ENCODE results near the gene RARRES1. TPM values are rescaled to one million over a fixed set of nuclear protein-coding genes. Genes with fewer than 3 reads are reported as not detected.

RARRES1 gene
- total RNA-seq, 1 experiment from 2014 or later = 0.35 TPM

GRCh38 chr3:158680861-158681260 lies 51.4 kb downstream of the RARRES1 start (continued):
- TF ChIP-seq, protein P1, sequence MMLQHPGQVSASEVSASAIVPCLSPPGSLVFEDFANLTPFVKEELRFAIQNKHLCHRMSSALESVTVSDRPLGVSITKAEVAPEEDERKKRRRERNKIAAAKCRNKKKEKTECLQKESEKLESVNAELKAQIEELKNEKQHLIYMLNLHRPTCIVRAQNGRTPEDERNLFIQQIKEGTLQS (CRISPR knock-in tag; conservative IDR thresholded peaks at IDR 0.05) = no peak
- no peak for TF ChIP-seq NFE2L1 (CRISPR knock-in tag; IDR thresholded peaks at IDR 0.05)
- TF ChIP-seq ZBTB21 (CRISPR knock-in tag; IDR thresholded peaks at IDR 0.05; ENCODE audit: borderline replicate concordance) = no peak
- no peak for TF ChIP-seq ZNF416 (CRISPR knock-in tag; IDR thresholded peaks at IDR 0.05)
- no peak for TF ChIP-seq MXD4 (CRISPR knock-in tag; IDR thresholded peaks at IDR 0.05; ENCODE audit: borderline replicate concordance)
- TF ChIP-seq NFYB (CRISPR knock-in tag; conservative IDR thresholded peaks at IDR 0.05; ENCODE audit: low read depth) = no peak
- TF ChIP-seq SOX15 (CRISPR knock-in tag; IDR thresholded peaks at IDR 0.05) = no peak
- TF ChIP-seq, protein P2, sequence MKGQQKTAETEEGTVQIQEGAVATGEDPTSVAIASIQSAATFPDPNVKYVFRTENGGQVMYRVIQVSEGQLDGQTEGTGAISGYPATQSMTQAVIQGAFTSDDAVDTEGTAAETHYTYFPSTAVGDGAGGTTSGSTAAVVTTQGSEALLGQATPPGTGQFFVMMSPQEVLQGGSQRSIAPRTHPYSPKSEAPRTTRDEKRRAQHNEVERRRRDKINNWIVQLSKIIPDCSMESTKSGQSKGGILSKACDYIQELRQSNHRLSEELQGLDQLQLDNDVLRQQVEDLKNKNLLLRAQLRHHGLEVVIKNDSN (CRISPR knock-in tag; IDR thresholded peaks at IDR 0.05) = no peak
- TF ChIP-seq, protein P3, sequence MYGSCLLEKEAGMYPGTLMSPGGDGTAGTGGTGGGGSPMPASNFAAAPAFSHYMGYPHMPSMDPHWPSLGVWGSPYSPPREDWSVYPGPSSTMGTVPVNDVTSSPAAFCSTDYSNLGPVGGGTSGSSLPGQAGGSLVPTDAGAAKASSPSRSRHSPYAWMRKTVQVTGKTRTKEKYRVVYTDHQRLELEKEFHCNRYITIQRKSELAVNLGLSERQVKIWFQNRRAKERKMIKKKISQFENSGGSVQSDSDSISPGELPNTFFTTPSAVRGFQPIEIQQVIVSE (CRISPR knock-in tag; IDR thresholded peaks at IDR 0.05; ENCODE audit: borderline replicate concordance) = no peak
- TF ChIP-seq PRRX2 (CRISPR knock-in tag; IDR thresholded peaks at IDR 0.05) = no peak
- no peak for TF ChIP-seq JAZF1 (CRISPR knock-in tag; IDR thresholded peaks at IDR 0.05)
- TF ChIP-seq PREB (CRISPR knock-in tag; IDR thresholded peaks at IDR 0.05; ENCODE audit: borderline replicate concordance) = no peak

GRCh38 chr3:158679547-158680000 lies 52.7 kb downstream of the RARRES1 start:
- no peak for ATAC-seq
- no peak overlapping the region for H3K4me3 Mint-ChIP-seq
- no peaks in the 10 kb centered on the region for H3K4me1 Mint-ChIP-seq
- no peak overlapping the region for H3K27ac Mint-ChIP-seq
- H3K36me3 Mint-ChIP-seq = 0 out of 2 replicates have a peak, but pooled peaks cover 3% of the 10 kb centered on the region
- H3K9me3 Mint-ChIP-seq = no peaks in the 10 kb centered on the region
- no peaks in the 10 kb centered on the region for H3K27me3 Mint-ChIP-seq (ENCODE audit: low read depth)
- DNase-seq (ENCODE audit: low spot score) = no peak
- ChIA-PET POLR2A (no interaction called here), CTCF (interaction anchor here (1.4 kb wide), 1 partner anchor 20 kb away, joined by 3 read pairs; no protein-coding TSS in a partner anchor)
- TF ChIP-seq PRDM15 (CRISPR knock-in tag; IDR thresholded peaks at IDR 0.05) (no peak), TEAD1 (CRISPR knock-in tag; IDR thresholded peaks at IDR 0.05) (no peak), ZNF671 (CRISPR knock-in tag; IDR thresholded peaks at IDR 0.05) (no peak), ELF4 (CRISPR knock-in tag; IDR thresholded peaks at IDR 0.05; ENCODE audit: low read depth) (no peak), ZNF138 (CRISPR knock-in tag; conservative IDR thresholded peaks at IDR 0.05) (no peak), NFE2L1 (CRISPR knock-in tag; IDR thresholded peaks at IDR 0.05) (no peak), ZNF219 (CRISPR knock-in tag; IDR thresholded peaks at IDR 0.05; ENCODE audit: borderline replicate concordance) (no peak), ZNF121 (CRISPR knock-in tag; IDR thresholded peaks at IDR 0.05) (no peak), TP53 (CRISPR knock-in tag; IDR thresholded peaks at IDR 0.05) (no peak), ESRRA (CRISPR knock-in tag; IDR thresholded peaks at IDR 0.05; ENCODE audit: borderline replicate concordance) (no peak), STAT6 (CRISPR knock-in tag; conservative IDR thresholded peaks at IDR 0.05; ENCODE audit: low read depth) (no peak)
- TF ChIP-seq, protein P4, sequence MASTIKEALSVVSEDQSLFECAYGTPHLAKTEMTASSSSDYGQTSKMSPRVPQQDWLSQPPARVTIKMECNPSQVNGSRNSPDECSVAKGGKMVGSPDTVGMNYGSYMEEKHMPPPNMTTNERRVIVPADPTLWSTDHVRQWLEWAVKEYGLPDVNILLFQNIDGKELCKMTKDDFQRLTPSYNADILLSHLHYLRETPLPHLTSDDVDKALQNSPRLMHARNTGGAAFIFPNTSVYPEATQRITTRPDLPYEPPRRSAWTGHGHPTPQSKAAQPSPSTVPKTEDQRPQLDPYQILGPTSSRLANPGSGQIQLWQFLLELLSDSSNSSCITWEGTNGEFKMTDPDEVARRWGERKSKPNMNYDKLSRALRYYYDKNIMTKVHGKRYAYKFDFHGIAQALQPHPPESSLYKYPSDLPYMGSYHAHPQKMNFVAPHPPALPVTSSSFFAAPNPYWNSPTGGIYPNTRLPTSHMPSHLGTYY (CRISPR knock-in tag; IDR thresholded peaks at IDR 0.05) = no peak
- TF ChIP-seq, protein P5, sequence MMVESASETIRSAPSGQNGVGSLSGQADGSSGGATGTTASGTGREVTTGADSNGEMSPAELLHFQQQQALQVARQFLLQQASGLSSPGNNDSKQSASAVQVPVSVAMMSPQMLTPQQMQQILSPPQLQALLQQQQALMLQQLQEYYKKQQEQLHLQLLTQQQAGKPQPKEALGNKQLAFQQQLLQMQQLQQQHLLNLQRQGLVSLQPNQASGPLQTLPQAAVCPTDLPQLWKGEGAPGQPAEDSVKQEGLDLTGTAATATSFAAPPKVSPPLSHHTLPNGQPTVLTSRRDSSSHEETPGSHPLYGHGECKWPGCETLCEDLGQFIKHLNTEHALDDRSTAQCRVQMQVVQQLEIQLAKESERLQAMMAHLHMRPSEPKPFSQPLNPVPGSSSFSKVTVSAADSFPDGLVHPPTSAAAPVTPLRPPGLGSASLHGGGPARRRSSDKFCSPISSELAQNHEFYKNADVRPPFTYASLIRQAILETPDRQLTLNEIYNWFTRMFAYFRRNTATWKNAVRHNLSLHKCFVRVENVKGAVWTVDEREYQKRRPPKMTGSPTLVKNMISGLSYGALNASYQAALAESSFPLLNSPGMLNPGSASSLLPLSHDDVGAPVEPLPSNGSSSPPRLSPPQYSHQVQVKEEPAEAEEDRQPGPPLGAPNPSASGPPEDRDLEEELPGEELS (CRISPR knock-in tag; IDR thresholded peaks at IDR 0.05) = no peak
